Keratinocyte (primary cell): Measurements from ENCODE around the gene WNK4.

Experiments used
- EZH2 ChIP-seq: IDR thresholded peaks from one replicate; pipeline ENCODE4 v1.6.1; 2012; ENCODE audit warnings: inconsistent platforms, mild to moderate bottlenecking, low read length, moderate library complexity
- TF ChIP-seq, protein P1 (sequence below), 3 experiments: IDR thresholded peaks in 1 of 3; conservative IDR thresholded peaks in 1 of 3; optimal IDR thresholded peaks in 1 of 3; 2 replicates in 2 of 3; 3 replicates in 1 of 3; pipeline versions ENCODE3 to v1.5.1; 2011; ENCODE audit warnings: low read length in 3 of 3, mild to moderate bottlenecking in 3 of 3, moderate library complexity in 2 of 3, control low read depth in 1 of 3, inconsistent platforms in 1 of 3; ENCODE audit not compliant: insufficient read depth in 2 of 3; ENCODE audit errors: extremely low read depth in 1 of 3

DNA sequence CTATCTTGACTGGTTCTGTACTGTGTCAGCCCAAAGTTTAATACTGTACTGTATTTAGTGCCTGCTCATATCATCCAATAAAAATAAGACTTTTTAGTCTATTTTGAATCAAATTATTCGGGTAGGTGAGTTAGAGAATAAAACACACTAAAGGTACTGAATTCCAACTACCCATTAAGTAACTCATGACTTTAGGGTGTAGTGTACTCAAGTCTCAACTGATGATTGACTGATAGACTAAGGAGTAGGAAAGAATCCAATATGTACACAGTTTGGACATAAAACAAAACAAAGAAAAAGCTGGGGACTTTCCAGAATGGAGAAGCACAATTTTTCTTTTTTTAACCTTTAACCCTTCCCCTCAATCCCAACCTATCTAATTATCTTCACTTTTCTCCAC lies 39.7 kb upstream of the WNK4 start:
- no peak for TF ChIP-seq EZH2
- TF ChIP-seq, protein P1, sequence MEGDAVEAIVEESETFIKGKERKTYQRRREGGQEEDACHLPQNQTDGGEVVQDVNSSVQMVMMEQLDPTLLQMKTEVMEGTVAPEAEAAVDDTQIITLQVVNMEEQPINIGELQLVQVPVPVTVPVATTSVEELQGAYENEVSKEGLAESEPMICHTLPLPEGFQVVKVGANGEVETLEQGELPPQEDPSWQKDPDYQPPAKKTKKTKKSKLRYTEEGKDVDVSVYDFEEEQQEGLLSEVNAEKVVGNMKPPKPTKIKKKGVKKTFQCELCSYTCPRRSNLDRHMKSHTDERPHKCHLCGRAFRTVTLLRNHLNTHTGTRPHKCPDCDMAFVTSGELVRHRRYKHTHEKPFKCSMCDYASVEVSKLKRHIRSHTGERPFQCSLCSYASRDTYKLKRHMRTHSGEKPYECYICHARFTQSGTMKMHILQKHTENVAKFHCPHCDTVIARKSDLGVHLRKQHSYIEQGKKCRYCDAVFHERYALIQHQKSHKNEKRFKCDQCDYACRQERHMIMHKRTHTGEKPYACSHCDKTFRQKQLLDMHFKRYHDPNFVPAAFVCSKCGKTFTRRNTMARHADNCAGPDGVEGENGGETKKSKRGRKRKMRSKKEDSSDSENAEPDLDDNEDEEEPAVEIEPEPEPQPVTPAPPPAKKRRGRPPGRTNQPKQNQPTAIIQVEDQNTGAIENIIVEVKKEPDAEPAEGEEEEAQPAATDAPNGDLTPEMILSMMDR (optimal IDR thresholded peaks at IDR 0.05 in 1 of 3, IDR thresholded peaks at IDR 0.05 in 1 of 3, conservative IDR thresholded peaks at IDR 0.05 in 1 of 3; ENCODE audit: extremely low read depth in 1 of 3, insufficient read depth in 2 of 3, low read length in 3 of 3) = no peak
